Skeletal muscle cell (primary cell): ENCODE data around the gene MAP3K15.
"Not testable (repeated sequence)": the region's sequence is repeated elsewhere in the genome, so short reads cannot be mapped to it uniquely, and the experiment has no call there.

Experiments used
- DNase-seq: peaks from one replicate; pipeline ENCODE4 v3.0.0-alpha.2; 2010; ENCODE audit warnings: low read depth
- H3K4me3 ChIP-seq: 2 replicates; pipeline ENCODE4 v1.5.1; 2011; ENCODE audit warnings: low read depth, mild to moderate bottlenecking, control low read depth, low read length, moderate library complexity

Gene MAP3K15

DNA sequence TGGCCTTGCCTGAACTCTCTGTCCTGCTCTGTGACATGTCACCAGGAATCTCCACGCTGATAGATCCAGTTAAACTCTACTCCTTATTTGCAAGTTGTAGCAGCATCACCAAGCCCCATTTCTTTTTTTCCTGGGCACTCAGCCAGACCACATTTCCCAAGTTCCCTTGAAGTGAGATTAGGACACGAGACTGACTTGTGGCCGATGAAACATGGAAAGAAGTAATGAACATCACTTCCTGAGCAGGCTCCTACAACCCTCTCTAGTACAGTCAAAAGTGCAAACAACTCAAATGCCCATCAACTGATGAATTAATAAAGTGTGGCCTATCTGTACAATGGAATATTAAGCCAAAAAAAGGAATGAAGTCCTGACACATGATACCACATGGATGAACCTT is 74.6 kb downstream of the MAP3K15 start:
- no peak overlapping the region for H3K4me3 ChIP-seq
- peak; percentile 8 for DNase-seq

DNA sequence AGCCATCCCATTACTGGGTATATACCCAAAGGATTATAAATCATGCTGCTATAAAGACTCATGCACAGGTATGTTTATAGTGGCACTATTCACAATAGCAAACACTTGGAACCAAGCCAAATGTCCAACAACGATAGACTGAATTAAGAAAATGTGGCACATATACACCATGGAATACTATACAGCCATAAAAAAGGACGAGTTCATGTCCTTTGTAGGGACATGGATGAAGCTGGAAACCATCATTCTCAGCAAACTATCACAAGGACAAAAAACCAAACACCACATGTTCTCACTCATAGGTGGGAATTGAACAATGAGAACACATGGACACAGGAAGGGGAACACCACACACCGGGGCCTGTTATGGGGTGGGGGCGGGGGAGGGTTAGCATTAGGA is 92.6 kb downstream of the MAP3K15 start:
- DNase-seq, H3K4me3 ChIP-seq: not testable (repeated sequence)

DNA sequence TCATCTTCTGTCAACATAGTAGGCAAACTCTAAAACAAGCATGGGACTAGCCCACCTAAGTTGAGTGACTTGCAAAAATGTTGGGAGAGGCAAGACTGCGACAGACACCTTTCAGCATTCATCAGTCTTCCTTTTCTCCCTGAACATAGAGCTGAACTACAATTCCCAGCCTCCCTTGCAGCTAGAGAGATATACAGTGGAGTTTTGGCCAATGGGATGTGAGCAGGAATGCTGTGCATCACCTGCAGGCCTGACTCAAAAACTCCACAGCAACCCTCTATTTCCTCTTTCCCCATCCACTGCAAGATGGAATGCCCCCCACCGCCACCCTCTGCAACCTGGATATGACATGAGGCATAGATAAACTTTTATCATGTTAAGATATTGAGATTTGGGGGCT is 105.0 kb downstream of the MAP3K15 start:
- DNase-seq = no peak
- no peak overlapping the region for H3K4me3 ChIP-seq

DNA sequence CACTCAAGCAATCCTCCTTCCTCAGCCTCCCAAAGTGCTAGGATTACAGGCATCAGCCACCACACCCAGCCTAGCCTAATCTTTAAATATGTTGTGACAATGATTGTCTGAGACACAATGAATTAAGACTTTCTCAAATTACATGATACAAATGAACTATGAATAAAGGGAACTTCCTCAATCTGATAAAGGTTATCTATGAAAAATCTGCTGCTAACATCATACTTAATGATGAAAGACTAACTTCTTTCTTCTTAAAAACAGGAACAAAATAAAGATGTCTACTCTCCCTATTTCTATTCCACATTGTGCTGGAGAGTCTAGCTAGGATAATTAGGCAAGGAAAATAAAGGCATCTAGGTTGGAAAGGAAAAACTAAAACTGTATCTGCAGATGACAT is 111.6 kb downstream of the MAP3K15 start:
- DNase-seq = no peak
- no peak overlapping the region for H3K4me3 ChIP-seq

DNA sequence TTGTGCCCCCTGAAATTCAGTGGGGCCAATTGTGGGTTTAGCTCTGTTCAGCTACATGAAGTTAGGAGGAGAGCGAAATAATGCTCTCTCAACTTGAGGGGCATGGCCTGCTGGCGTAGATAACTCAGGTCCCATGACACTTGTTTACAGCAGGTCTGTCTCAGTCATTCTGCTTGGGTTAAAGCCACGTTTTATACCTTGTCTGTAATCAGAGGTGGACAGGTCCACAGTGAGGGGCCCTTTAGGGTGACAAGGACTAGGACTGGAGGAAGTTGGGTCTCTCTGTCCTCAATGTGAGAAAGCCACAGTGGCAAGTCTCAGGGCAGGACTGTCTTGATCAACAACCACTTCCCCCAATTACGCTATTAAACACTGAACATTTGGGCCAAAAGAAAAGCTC is 122.6 kb downstream of the MAP3K15 start:
- no peak for DNase-seq
- no peak overlapping the region for H3K4me3 ChIP-seq

DNA sequence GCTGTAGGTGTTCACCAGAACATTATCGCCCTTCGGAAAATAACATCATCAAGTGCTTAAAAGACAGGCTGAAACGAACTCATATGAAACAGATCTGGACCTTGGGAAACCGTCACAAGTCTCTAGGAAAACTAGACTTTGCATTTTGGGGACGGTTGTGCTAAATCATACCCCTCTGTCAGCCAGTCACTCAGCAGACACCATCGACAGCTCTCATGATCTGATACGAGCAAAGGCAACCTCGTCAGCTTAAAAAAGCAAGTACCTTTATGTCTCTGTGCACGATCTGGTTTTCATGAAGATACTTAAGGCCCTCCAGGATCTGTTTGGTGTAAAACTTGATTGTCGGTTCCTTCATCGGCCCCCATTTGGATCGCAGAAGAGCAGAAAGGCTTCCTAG is 123.2 kb downstream of the MAP3K15 start:
- DNase-seq = no peak
- no peak overlapping the region for H3K4me3 ChIP-seq

DNA sequence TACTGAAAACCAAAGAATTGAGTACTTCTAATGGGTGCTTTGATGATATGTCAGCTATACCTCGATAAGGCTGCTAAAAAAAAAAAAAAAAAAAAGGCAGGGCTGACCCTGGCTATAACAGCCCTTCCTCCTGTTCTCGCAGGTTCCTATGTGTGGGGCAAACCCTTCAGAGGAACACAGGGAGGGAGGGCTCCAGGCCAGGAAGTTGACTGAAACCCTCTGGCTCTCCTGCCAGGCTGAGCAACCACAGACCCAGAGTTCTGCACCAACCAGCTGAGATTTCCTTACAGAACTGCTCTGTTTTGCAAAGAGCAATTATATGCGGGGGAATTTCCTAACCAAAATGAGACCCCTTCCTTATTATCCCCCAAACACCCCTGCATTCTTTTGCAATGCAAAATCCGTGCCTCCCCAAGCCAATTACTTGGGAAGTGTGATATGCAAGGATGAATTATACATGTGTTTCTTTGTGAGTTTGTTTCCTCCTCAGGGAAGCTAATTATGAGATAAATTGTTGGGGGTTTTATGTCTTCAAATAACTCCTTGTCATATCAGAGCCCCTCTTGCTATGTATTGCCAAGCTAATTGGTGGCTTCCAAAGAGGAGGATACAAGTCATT is 126.0 kb downstream of the MAP3K15 start:
- no peak overlapping the region for H3K4me3 ChIP-seq
- DNase-seq = no peak

DNA sequence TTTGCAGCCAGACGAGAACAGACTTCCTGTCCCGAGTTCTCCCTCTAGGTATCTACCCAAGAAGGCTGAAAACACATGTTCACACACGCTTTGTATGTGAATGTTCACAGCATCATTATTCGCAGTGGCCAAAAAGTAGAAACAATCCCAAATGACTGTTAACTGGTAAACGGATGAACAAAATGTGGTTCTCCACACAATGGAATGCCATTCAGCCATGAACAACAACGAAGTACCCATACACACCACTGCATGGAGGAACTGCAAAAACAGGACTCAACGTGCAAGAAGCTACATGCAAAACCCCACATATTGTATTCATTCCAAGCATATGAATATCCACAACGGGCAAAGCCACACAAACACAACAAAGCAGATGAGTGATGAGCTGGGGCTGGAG is 126.6 kb downstream of the MAP3K15 start:
- no peak for DNase-seq
- H3K4me3 ChIP-seq = no peak overlapping the region

DNA sequence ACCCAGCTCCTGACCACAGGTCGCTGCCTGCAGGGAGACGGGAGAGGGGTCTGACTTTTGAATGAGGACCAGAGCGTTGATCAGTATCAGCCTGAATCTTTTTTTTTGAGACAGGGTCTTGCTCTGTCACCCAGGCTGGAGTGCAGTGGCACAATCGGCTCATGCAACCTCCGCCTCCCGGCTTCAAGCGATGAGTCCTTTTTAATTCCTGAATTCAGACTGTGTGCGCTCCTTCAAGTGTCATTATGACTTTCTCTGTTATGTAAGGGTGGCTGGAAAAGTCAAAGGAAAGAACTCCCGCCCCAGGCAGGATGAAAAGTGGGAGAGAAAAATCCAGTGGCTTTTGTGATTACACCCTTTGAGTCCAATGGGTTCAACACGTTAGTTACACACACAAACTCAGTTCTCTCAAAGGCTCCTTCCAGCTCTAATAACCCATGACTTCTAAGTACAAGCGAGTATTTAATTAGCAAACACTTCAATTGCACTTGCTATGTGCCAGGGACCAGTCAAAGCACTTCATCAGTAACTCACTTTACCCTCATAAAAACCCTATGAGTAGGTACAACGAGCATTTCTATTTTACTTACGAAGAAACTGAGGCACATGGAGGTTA is 127.1 kb downstream of the MAP3K15 start:
- no peak overlapping the region for H3K4me3 ChIP-seq
- no peak for DNase-seq

DNA sequence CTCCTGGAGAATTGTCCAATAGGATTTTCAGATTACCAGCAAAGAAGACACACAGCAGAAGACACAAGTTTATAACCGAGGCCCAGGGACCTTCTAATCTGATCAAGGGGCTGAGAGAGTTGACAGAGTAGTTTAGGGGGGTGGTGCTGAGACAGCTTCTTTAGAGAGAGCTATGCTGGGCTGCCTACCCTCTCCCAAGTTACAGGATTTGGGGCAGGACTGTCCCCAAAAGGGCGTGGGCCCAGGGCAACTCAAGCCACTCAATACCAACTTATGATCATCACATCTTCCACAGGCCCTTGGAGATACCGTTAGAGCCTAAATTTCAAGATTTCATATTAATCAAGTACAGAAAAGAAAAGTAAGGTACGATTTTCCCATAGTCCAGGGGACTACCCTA is 128.6 kb downstream of the MAP3K15 start:
- no peak overlapping the region for H3K4me3 ChIP-seq
- no peak for DNase-seq

DNA sequence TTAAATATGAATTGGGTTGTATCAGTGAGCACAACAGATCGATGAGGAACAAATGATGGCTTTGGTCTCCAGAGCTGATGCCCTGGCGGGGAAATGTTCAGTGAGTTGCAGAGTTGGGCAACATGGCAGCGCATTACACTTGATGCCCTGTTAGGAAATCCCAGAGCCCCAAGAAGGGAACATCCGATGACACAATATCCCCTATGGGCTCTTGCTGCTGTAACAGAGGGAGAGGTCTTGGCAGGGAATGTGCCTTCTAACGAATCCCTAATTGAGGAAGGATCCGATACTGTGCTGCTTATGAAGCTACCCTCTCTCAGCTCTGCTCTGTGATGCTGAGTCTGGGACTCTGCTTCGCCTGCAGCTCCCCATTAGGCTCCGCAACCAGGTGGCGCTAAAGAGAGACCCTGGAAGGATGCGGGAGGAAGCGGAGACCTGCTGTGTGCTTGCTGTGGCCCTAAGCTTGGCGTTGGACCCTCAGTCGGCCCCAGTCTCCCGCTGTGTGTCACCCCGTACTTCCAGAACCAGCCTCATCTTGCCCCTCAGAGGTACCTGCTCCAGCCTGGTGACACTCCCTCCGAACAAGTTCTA is 132.7 kb downstream of the MAP3K15 start:
- no peak for DNase-seq
- H3K4me3 ChIP-seq = no peak overlapping the region

DNA sequence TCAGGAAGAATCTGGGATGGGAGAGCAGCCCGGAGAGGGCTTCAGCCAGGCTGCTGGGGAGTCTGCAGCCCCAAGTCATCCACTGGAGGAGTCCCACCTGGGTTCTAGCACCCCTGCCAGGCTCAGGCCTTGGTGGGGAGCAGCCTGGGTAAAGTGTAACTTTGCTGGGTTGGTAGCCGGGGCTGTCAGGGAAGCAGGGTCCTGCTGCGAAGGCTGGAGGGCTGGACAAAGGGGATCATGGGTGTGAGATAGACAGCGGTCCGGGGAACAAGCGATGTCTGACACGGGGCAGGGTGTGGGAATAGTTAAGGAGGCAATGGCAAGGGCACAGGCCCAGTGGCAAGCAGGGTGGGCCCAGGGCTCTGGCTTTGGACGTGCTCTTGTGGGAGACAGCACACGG is 134.0 kb downstream of the MAP3K15 start:
- no peak overlapping the region for H3K4me3 ChIP-seq
- DNase-seq = no peak

DNA sequence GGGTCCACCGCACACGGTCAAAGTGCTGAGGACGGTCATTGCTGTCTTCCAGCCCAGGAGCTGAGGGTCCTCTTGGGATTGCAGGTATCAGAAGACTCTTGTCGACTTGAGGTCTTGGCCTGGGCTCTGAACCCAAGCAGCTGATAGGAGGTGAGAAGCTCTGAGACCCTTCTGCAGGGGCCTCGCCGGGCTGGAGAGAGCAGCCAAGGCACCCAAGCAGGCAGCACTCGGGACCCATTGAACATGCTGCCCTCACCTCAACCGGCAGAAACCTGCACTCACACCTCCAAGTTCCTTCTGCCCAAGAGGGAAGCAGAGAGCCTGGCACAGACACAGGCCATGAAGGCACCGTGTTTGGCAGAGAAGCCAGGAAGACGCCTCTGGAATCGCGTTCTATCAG is 137.5 kb downstream of the MAP3K15 start:
- DNase-seq = no peak
- H3K4me3 ChIP-seq = no peak overlapping the region

DNA sequence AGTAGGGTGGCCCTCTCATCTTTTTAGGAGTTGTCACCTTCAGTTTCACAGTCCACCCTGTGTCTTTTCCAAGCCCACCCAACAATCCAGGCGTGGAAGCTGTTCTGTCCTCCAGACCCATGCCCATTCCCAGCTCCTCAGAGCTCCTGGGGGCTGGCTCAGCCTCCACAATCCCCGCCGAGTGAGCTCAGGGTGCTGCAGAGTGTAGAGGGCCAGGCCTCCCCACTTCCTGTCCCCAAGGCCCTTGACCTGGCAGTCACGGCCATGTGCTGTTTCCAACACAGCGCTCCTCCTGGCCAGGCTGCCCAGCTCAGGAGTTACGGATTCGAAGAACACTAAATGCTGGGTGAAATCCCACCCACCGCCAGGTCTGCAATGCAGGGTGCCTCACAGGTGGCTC is 139.8 kb downstream of the MAP3K15 start:
- H3K4me3 ChIP-seq = no peak overlapping the region
- no peak for DNase-seq

DNA sequence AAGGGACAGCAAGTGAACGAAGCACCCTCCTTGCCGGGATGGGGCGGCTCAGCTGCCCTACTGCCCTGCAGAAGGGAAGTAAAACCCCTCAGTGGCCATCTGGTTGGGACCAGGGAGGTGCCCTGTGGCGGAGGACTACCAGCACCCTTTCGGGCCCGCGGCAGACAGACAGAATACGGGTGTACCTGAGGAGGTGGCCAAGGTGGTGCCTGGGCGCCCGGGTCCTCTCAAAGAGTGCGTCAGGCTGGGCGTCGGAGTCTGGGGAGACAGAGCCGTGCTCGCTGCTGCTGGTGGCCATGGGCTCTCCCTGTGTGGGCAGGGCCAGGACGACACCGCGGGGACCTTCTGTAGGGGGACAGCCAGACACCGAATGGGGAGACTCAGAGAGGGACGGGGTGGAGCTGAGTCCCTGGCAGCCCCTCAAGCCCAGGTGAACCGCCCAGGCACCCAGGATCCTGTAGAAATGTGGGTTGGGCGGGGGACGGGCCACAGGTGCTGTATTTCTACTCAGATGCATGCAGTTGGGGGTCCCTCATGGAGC is 141.9 kb downstream of the MAP3K15 start:
- peak overlapping the region; percentile 46 for H3K4me3 ChIP-seq

DNA sequence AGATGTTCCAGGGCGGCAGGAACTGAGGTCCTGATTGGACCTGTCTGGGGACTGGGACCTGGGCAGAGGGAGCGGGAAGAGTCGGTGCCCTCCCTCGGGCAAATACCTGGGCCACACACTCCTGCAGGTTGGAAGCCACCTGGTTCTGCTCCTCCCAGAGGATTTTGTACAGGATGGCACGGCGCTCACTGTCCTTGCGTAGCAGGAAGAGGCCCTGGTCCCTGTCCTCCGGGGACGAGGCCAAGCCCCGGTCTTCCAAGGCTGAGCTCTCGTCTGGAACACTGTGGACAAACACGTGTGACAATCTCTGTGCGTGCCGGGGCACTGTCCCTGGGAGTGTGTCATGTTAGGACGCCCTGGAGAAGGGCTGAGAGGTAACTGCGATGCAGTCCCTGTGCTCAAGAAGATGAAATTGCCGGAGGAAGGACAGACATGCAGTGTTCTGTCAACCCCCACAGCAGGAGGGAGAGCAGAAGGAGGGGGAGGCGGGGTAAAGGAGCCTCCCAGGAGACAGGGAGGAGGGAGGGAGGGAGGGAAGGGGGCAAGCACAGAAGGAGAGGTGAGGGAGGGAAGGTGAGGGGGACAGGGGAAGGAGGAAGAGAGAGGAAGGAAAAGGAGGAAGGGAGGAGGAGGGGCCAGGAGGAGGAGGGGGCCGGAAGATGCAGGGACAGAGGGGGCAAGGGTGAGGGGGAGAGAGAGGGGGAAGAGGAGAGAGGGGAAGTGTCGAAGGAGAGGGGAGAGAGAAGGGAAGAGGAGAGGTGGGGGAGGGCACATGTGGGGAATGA is 142.6 kb downstream of the MAP3K15 start:
- no peak for DNase-seq
- H3K4me3 ChIP-seq = peak overlapping the region; percentile 46

More for the DNA sequence above, 141.9 kb downstream of the MAP3K15 start:
- no peak for DNase-seq

DNA sequence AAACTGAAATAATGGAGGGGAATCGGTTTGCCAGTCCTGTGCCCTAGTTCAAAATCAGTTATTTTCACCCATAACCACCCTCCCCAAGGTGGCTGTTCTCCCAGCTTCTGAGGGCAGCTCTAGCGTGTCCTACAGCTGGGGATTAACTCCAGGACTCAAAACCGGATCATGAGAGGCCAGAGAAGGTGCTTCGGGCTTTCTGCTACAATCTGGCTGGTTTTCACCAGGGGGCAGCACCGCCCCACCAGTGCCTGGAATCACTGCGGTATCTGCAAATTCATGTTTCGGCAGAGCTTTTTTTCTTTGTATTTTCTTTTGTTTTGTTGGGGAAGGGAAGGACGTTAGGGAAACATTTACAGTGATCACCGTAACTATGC is 143.2 kb downstream of the MAP3K15 start:
- peak; percentile 25 for DNase-seq
- H3K4me3 ChIP-seq = peak overlapping the region; percentile 46

DNA sequence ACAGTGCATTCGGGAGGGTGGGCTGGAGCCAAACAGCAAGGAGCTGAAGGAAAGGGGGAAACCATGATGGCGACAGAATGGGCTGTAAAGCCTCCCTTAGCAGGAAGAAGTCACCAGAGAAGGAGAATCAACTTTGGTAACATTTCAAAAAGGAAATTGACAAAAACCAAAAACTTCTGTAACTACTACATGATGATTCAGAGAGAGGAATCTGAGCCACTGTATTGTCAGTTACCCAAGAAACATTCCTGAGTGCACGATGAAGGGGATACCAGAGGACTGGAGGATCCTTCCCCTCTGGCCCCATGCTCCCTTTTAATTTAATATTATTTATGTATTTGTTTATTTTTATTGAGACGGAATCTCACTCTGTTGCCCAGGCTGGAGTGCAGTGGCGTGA is 145.2 kb downstream of the MAP3K15 start:
- DNase-seq = peak; percentile 8
- H3K4me3 ChIP-seq = no peak overlapping the region

DNA sequence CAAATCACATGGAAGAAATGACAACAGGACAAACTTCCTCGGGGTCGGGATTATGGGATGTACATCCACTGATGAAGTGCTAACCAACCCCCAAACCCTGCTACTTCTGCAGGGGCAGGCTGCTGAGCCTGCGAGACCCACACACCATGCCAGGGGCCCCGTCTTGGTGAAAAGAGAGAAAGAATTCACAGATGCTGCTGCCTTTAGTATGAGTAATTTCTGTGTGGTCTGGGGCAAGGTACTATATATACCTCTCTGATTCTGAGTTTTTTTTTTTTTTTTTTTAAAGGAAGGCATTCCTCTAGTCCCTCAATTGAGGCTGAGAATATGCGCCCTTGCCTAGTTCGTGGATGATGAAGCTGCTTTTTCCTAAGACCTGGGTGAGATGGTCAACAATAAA is 146.7 kb downstream of the MAP3K15 start:
- H3K4me3 ChIP-seq = no peak overlapping the region
- DNase-seq = no peak

DNA sequence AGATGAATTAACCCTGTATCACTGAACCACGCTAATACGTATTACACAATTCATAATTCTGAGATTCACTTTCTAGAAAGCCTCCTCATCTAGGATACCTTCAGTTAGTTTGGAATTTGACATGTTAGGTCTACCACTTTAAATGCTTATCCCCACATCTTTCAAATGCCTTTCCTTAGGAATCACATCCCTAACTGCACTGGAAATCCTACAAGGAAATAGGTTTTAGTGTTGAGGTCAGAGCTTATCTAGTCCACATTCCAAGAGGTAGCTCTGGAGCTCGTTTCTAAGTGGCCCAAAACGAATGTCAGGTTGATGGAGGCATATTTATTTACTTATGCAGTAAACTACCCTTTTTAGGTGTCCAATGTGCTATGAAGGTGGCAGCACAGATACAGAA is 153.6 kb downstream of the MAP3K15 start:
- H3K4me3 ChIP-seq = no peak overlapping the region
- no peak for DNase-seq
